HCT116 (cell line): ENCODE results near the gene ARPP21. TPM values are rescaled to one million over a fixed set of nuclear protein-coding genes. Genes with fewer than 3 reads are reported as not detected.

Experiments used
- ATAC-seq: fragments of 200-7000 bp; cut with Tn5 transposase; 2 replicates; pipeline ENCODE4 v1.9.1; 2020; ENCODE audit warnings: mild to moderate bottlenecking, moderate library complexity
- BruUV-seq: library from RNA; stranded (reverse); fragments of 400-500 nt; replicated peaks from 2 replicates; lab custom pipeline; 2021; lab: Mats Ljungman, UMichigan
- CTCF ChIA-PET: fragments of 300-600 bp; sonication (Branson Sonifier 250); formaldehyde crosslinking; loops from one replicate; lab custom pipeline; 2021; ENCODE audit warnings: antibody characterized with exemption; lab: Charles Lee
- POLR2A ChIA-PET: fragments of 300-600, 350-600 bp; sonication (Branson Sonifier 250); formaldehyde crosslinking; loops from one replicate; lab custom pipeline; 2021; ENCODE audit warnings: antibody characterized with exemption; lab: Charles Lee
- RAD21 ChIA-PET, 2 experiments: fragments of 300-600 bp; sonication (Branson Sonifier 250); formaldehyde crosslinking; loops; one replicate each; lab custom pipeline; 2023; ENCODE audit warnings: low total read pairs in 2 of 2; ENCODE audit not compliant: uncharacterized antibody in 2 of 2, unreplicated experiment in 2 of 2, low non-redundant PET in 1 of 2; lab: Charles Lee
- DNase-seq: peaks from one replicate; pipeline ENCODE4 v3.0.0-alpha.2; 2010; ENCODE audit warnings: low read depth, low spot score
- H2AFZ ChIP-seq: fragments of 200-600 bp; shearing (Covaris generic), sonication (generic); 2 replicates; pipeline ENCODE4 v1.6.1; 2017; ENCODE audit warnings: low read depth, mixed run types, mixed read lengths, antibody characterized with exemption, low read length; ENCODE audit not compliant: poor library complexity, severe bottlenecking
- H3K27ac ChIP-seq: 2 replicates; pipeline ENCODE4 v1.5.1; 2012; ENCODE audit warnings: low read depth, low read length
- H3K27me3 ChIP-seq: fragments of 200-600 bp; sonication (generic); 2 replicates; pipeline ENCODE4 v1.6.1; 2016; ENCODE audit warnings: mixed run types, low read length, mixed read lengths; ENCODE audit not compliant: insufficient read depth
- H3K36me3 ChIP-seq, 2 experiments: fragments of 200-500 bp in 1 of 2; fragments of 200-600 bp in 1 of 2; sonication (Bioruptor generic) in 1 of 2; sonication (generic) in 1 of 2; 2 replicates each; pipeline versions ENCODE4 v1.5.1 to v1.6.1; 2014 to 2016; ENCODE audit warnings: low read length in 2 of 2, inconsistent platforms in 1 of 2, mixed read lengths in 1 of 2, mixed run types in 1 of 2; ENCODE audit not compliant: insufficient read depth in 2 of 2, control insufficient read depth in 1 of 2
- H3K4me1 ChIP-seq, 2 experiments: fragments of 200-600 bp in 1 of 2; sonication (generic) in 1 of 2; 2 replicates each; pipeline versions ENCODE4 v1.5.1 to v1.6.1; 2012 to 2017; ENCODE audit warnings: low read length in 2 of 2, inconsistent platforms in 1 of 2, mild to moderate bottlenecking in 1 of 2, mixed read lengths in 1 of 2, mixed run types in 1 of 2, moderate library complexity in 1 of 2; ENCODE audit not compliant: insufficient read depth in 2 of 2, control insufficient read depth in 1 of 2
- H3K4me2 ChIP-seq: fragments of 200-600 bp; sonication (generic); 2 replicates; pipeline ENCODE4 v1.6.1; 2017; ENCODE audit warnings: mixed run types, low read length, mixed read lengths
- H3K4me3 ChIP-seq, 2 experiments: fragments of 200-600 bp in 1 of 2; sonication (generic) in 1 of 2; replicated peaks in 1 of 2; 2 replicates each; pipeline ENCODE4 v1.5.1; 2011 to 2016; ENCODE audit warnings: low read length in 2 of 2, control low read depth in 1 of 2, low read depth in 1 of 2, mild to moderate bottlenecking in 1 of 2, mixed read lengths in 1 of 2, mixed run types in 1 of 2
- H3K79me2 ChIP-seq: fragments of 200-600 bp; sonication (generic); 2 replicates; pipeline ENCODE4 v1.6.1; 2017; ENCODE audit warnings: mild to moderate bottlenecking, mixed run types, low read length, moderate library complexity, mixed read lengths; ENCODE audit not compliant: insufficient read depth
- H3K9ac ChIP-seq: fragments of 200-600 bp; sonication (generic); 2 replicates; pipeline ENCODE4 v1.6.1; 2016; ENCODE audit warnings: low read length, mixed read lengths
- H3K9me2 ChIP-seq: fragments of 200-600 bp; sonication (generic), shearing (Covaris generic); 2 replicates; pipeline ENCODE4 v1.6.1; 2017; ENCODE audit warnings: mixed run types, mild to moderate bottlenecking, moderate library complexity; ENCODE audit not compliant: insufficient read depth
- H3K9me3 ChIP-seq, 2 experiments: fragments of 200-500 bp in 1 of 2; fragments of 200-600 bp in 1 of 2; sonication (Bioruptor generic) in 1 of 2; sonication (generic) in 1 of 2; 2 replicates each; pipeline ENCODE4 v1.6.1; 2014 to 2017; ENCODE audit warnings: low read length in 2 of 2, mixed read lengths in 2 of 2, inconsistent platforms in 1 of 2, low read depth in 1 of 2, mild to moderate bottlenecking in 1 of 2, mixed run types in 1 of 2, moderate library complexity in 1 of 2; ENCODE audit not compliant: control insufficient read depth in 1 of 2, insufficient read depth in 1 of 2
- H4K20me1 ChIP-seq: fragments of 200-600 bp; sonication (generic), shearing (Covaris generic); 2 replicates; pipeline ENCODE4 v1.6.1; 2017; ENCODE audit warnings: mixed run types, mild to moderate bottlenecking, moderate library complexity; ENCODE audit not compliant: insufficient read depth
- ATF3 ChIP-seq: IDR thresholded peaks from 2 replicates; pipeline ENCODE4 v1.6.1; 2012
- CBX3 ChIP-seq: IDR thresholded peaks from 2 replicates; pipeline ENCODE4 v1.6.1; 2012; ENCODE audit warnings: low read depth
- CTCF ChIP-seq, 3 experiments: fragments of 200-600 bp in 1 of 3; sonication (generic) in 1 of 3; IDR thresholded peaks in 2 of 3; conservative IDR thresholded peaks in 1 of 3; 2 replicates each; pipeline ENCODE4 v1.5.1; 2012 to 2017; ENCODE audit warnings: low read depth in 2 of 3, low read length in 2 of 3, antibody characterized with exemption in 1 of 3, borderline replicate concordance in 1 of 3, control low read depth in 1 of 3, mild to moderate bottlenecking in 1 of 3, mixed read lengths in 1 of 3, mixed run types in 1 of 3, moderate library complexity in 1 of 3; ENCODE audit not compliant: insufficient read depth in 1 of 3
- EGR1 ChIP-seq: IDR thresholded peaks from 2 replicates; pipeline ENCODE4 v1.6.1; 2012; ENCODE audit warnings: low read depth
- ELF1 ChIP-seq: IDR thresholded peaks from 2 replicates; pipeline ENCODE4 v1.6.1; 2012; ENCODE audit warnings: low read depth, borderline replicate concordance
- EZH2phosphoT487 ChIP-seq: fragments of 200-600 bp; IDR thresholded peaks from 2 replicates; pipeline ENCODE4 v1.6.1; 2018; ENCODE audit warnings: antibody characterized with exemption, borderline replicate concordance
- FOSL1 ChIP-seq: IDR thresholded peaks from 2 replicates; pipeline ENCODE4 v1.6.1; 2012; ENCODE audit warnings: low read depth
- JUND ChIP-seq: IDR thresholded peaks from 2 replicates; pipeline ENCODE4 v1.6.1; 2012
- MAX ChIP-seq: IDR thresholded peaks from 2 replicates; pipeline ENCODE4 v1.6.1; 2012
- POLR2A ChIP-seq: IDR thresholded peaks from 2 replicates; pipeline ENCODE4 v1.7.0; 2011; ENCODE audit warnings: borderline replicate concordance; ENCODE audit not compliant: insufficient read depth, insufficient read length; ENCODE audit errors: extremely low read depth
- POLR2AphosphoS5 ChIP-seq: IDR thresholded peaks from 2 replicates; pipeline ENCODE4 v1.6.1; 2011; ENCODE audit warnings: mild to moderate bottlenecking, low read depth, low read length, moderate library complexity
- RAD21 ChIP-seq: IDR thresholded peaks from 2 replicates; pipeline ENCODE4 v1.6.1; 2012; ENCODE audit warnings: low read depth, mild to moderate bottlenecking
- REST ChIP-seq: IDR thresholded peaks from 2 replicates; pipeline ENCODE4 v1.6.1; 2012; ENCODE audit warnings: low read depth
- SP1 ChIP-seq: IDR thresholded peaks from 2 replicates; pipeline ENCODE4 v1.6.1; 2012; ENCODE audit warnings: low read depth
- SRF ChIP-seq: IDR thresholded peaks from 2 replicates; pipeline ENCODE4 v1.6.1; 2012; ENCODE audit warnings: low read depth
- TCF7L2 ChIP-seq: IDR thresholded peaks from 2 replicates; pipeline ENCODE4 v1.7.0; 2011; ENCODE audit warnings: borderline replicate concordance, inconsistent platforms; ENCODE audit not compliant: insufficient read depth, insufficient read length; ENCODE audit errors: extremely low read depth
- ZNF274 ChIP-seq: fragments of 200-500 bp; sonication (Bioruptor generic); IDR thresholded peaks from 2 replicates; pipeline ENCODE4 v1.6.1; 2014; ENCODE audit warnings: mild to moderate bottlenecking, low read depth, low read length, inconsistent platforms
- intact Hi-C: fragments of 100-400 bp; cut with micrococcal nuclease; formaldehyde crosslinking; loops from 2 replicates; pipeline ENCODE4 v1.10.0; 2022
- total RNA-seq: library from RNA; stranded (reverse); gene quantifications from one replicate; pipeline ENCODE4 v1.2.1, GENCODE V29; 2021; ENCODE audit not compliant: unreplicated experiment

The ARPP21 gene
- total RNA-seq, 1 experiment from 2014 or later = not detected

- Histone ChIP-seq H3K27ac (no peak overlapping the region), H2AFZ (no peak overlapping the region), H4K20me1 (no peaks in the 10 kb centered on the region), H3K9ac (no peak overlapping the region), H3K9me2 (no peaks in the 10 kb centered on the region), H3K4me2 (no peak overlapping the region), H3K9me3 (peaks cover 0 to 6% of the 10 kb centered on the region in 2 experiments; a peak in 1 of 4 replicates)
- no peak for TF ChIP-seq CBX3
- TF ChIP-seq SRF = no peak
- TF ChIP-seq ATF3 = no peak
- TF ChIP-seq, all 23 proteins: peak for 0
- no peak for ATAC-seq
- no TSS peak for BruUV-seq
- H3K79me2 ChIP-seq = no peaks in the 10 kb centered on the region
- ChIA-PET CTCF (no interaction called here), RAD21 (no interaction called here), POLR2A (no interaction called here)
- H3K27me3 ChIP-seq = no peaks in the 10 kb centered on the region
- DNase-seq = no peak
- H3K36me3 ChIP-seq = no peaks in the 10 kb centered on the region
- intact Hi-C loops = no loop called here
- no peaks in the 10 kb centered on the region for H3K4me1 ChIP-seq
- no peak overlapping the region for H3K4me3 ChIP-seq
These were observed 50.9 kb downstream of the ARPP21 start for GRCh38 chr3:35690271-35690670.

GRCh38 chr3:35705904-35706303 lies 66.6 kb downstream of the ARPP21 start:
- intact Hi-C loops = no loop called here
- BruUV-seq = no TSS peak
- no peak overlapping the region for H3K4me3 ChIP-seq
- no peaks in the 10 kb centered on the region for H3K36me3 ChIP-seq
- H3K27ac ChIP-seq = no peak overlapping the region
- RAD21 ChIA-PET = no interaction called here
- H2AFZ ChIP-seq = no peak overlapping the region
- ATAC-seq = no peak
- no peaks in the 10 kb centered on the region for H3K9me2 ChIP-seq
- no peaks in the 10 kb centered on the region for H3K79me2 ChIP-seq
- POLR2A ChIA-PET = no interaction called here
- no peaks in the 10 kb centered on the region for H3K4me1 ChIP-seq
- no peak overlapping the region for H3K9ac ChIP-seq
- no peaks in the 10 kb centered on the region for H3K27me3 ChIP-seq
- CTCF ChIA-PET = no interaction called here
- no peak for DNase-seq
- no peaks in the 10 kb centered on the region for H4K20me1 ChIP-seq
- no peak overlapping the region for H3K4me2 ChIP-seq
- peaks cover 0 to 7% of the 10 kb centered on the region in 2 experiments; a peak in 2 of 4 replicates for H3K9me3 ChIP-seq
- TF ChIP-seq EZH2phosphoT487 (no peak), ZNF274 (no peak), CTCF (IDR thresholded peaks at IDR 0.05 in 2 of 3, conservative IDR thresholded peaks at IDR 0.05 in 1 of 3; ENCODE audit: borderline replicate concordance in 1 of 3, insufficient read depth in 1 of 3, low read depth in 2 of 3, low read length in 2 of 3) (no peak), RAD21 (no peak), TCF7L2 (no peak), MAX (no peak), SRF (no peak), ELF1 (no peak), POLR2AphosphoS5 (no peak), POLR2A (no peak), EGR1 (no peak), SP1 (no peak), FOSL1 (no peak), JUND (no peak), REST (no peak)
